Measurements from ENCODE around the gene NDC80.

DNA sequence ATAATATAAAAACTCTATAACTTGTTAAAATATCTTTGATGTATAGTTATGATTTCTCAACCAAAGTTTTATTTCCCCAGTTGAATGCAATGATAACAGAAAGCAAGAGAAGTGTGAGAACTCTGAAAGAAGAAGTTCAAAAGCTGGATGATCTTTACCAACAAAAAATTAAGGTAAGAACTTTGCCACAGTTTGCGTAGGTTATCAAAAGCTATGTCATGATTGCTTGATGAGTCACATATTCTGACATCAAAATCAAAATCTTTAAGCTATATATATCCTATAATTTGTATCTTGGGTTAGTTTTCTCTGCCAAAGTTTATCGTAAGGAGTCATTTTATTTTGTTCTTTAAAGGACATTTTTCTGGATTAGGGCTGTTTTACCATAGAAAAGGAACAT, 35.0 kb downstream of the NDC80 start:
- TF ChIP-seq, protein P1, sequence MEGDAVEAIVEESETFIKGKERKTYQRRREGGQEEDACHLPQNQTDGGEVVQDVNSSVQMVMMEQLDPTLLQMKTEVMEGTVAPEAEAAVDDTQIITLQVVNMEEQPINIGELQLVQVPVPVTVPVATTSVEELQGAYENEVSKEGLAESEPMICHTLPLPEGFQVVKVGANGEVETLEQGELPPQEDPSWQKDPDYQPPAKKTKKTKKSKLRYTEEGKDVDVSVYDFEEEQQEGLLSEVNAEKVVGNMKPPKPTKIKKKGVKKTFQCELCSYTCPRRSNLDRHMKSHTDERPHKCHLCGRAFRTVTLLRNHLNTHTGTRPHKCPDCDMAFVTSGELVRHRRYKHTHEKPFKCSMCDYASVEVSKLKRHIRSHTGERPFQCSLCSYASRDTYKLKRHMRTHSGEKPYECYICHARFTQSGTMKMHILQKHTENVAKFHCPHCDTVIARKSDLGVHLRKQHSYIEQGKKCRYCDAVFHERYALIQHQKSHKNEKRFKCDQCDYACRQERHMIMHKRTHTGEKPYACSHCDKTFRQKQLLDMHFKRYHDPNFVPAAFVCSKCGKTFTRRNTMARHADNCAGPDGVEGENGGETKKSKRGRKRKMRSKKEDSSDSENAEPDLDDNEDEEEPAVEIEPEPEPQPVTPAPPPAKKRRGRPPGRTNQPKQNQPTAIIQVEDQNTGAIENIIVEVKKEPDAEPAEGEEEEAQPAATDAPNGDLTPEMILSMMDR (IDR thresholded peaks at IDR 0.05) = no peak
- TF ChIP-seq POLR2A (IDR thresholded peaks at IDR 0.05) (no peak), POLR2AphosphoS5 (IDR thresholded peaks at IDR 0.05) (no peak), EP300 (IDR thresholded peaks at IDR 0.05) (no peak)
